HG03457 (cell line): ENCODE measurements around the gene NAGPA.

ENCODE experiments used
- ATAC-seq: cut with Tn5 transposase; IDR thresholded peaks from one replicate; pipeline ENCODE4 v1.9.1; 2021; ENCODE audit warnings: moderate number of reproducible peaks; ENCODE audit not compliant: unreplicated experiment

The NAGPA gene

DNA sequence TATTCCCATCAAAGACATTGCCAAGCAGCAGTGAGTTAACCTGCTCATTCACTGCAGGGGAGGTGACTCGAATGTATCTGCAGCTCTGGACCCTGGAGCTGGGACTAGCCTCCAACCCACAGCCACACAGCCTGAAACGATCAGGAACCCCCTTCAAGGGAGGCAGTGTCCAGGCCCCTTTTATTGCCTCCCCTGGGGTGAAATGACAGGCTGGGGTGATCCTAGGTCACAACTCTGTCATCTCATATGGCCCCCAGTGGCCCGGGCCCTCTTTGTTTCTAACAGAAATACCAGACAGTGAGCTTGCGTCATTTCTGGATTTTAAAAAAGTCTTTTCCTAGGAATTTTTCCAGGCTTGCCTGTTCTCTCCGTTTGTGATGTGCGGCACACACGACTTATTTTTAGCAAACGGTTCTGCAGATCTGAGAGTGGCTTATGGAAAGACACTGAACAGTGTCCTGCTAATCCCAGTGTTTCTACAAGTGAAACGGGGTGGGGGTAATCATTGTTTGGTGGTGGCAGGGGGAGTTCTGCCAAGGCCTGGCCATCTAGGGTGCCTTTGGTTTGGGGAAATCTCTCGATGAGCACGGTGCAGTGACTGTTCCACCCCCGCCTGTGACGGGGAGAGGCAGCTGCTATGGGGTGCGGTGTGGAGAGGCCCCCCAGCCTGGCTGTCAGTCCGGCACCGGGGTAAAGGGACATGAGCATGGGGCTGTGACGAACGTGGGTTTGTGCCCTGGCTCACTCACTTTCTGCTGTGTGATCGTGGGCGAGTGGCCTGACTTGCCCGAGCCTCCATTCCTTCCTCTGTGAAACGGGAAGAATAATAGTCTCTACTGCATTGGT, 27.2 kb downstream of the NAGPA start:
- no peak for ATAC-seq

DNA sequence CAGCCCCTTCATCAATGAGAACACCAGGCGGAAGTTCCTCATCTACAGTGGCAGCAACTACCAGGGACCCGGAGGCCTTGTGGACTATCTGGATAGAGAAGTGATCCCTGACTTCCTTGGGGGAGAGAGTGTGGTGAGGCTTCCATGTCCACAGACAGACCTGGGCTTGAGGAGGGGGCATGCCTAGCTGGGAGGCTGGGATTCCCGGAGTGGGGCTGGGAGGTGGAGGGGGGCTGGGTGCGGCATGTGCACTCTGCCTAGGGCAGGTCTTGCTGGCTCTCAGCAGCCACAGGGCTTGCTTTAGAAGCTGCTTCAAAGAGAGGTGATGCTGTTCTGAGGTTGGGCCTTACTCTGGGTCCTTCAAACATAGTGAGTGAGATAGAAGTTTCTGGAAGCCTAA, 27.8 kb downstream of the NAGPA start:
- no peak for ATAC-seq

DNA sequence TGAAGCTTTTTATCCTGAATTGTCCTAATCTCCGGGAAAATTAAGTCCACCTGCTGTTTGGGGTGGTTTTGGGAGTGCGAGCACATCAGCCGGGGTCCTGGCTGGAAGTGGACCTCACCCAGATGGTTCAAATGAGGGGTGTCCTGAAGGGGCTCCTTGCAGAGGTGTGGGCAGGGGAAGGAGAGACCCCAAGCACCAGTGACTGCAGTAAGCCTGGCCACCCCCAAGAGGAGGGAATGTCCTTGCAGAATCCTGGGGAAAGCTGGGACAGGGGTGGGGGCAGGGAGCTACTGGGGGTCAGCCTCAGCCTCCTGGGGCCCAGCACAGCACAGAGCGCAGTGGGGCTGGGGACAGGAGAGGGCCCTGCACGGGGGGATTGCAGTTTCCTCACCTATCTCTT, 29.4 kb downstream of the NAGPA start:
- ATAC-seq, result no peak

- ATAC-seq, result no peak
Measured at GRCh38 chr16:5003828-5004227, 29.9 kb downstream of the NAGPA start.

DNA sequence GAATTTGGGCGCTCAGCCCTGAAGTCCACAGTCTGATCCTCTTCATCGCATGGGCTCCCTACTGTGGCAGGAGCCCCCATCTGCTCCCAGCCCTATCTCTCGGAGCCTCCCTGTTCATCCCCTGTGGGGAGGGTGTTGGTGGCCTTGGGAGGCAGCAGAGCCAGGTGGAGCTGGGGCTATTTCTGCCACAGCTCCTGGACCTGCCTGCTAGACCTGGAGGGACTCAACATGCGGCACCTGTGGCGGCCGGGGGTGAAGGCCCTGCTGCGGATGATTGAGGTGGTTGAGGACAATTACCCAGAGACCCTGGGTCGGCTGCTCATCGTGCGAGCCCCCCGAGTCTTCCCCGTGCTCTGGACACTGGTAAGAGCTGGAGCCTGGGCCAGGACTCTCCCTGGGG, 30.5 kb downstream of the NAGPA start:
- no peak for ATAC-seq

GRCh38 chr16:5002699-5003143, 31.0 kb downstream of the NAGPA start:
- ATAC-seq, result no peak

GRCh38 chr16:5001986-5002385, 31.7 kb downstream of the NAGPA start:
- no peak for ATAC-seq

DNA sequence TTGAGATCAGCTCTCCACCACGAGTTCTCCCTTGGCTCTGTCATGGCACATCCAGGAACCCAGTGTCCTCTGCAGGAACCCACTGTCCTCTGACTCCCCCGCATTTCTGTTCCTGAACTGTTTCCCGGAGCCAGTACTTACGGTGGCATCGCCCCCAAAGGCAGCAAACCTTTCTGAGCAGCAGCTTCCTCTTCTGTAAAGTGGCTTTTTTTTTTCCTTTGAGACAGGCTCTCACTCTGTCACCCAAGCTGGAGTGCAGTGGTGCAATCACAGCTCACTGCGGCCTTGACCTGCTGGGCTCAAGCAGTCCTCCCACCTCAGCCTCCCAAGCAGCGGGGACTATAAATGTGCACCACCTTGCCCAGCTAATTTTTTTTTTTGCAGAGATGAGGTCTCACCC, 32.2 kb downstream of the NAGPA start:
- ATAC-seq, result no peak

DNA sequence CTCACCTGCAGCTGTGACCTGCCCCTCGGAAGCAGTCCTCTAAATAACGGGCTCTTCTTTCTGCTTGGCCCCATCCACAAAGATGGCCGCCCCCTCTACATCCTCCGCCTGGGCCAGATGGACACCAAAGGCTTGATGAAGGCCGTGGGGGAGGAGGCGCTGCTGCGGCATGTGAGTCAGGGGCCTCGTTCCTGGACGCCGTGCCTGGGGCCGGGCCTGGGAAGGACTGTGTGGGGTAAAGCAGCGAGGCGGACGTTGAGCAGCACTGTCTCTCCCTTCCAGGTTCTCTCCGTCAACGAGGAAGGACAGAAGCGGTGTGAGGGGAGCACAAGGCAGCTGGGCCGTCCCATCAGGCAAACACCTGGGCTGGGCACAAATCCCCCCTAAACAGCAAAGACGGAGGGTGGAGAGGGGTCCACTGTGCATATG, 33.1 kb downstream of the NAGPA start:
- ATAC-seq, result no peak

DNA sequence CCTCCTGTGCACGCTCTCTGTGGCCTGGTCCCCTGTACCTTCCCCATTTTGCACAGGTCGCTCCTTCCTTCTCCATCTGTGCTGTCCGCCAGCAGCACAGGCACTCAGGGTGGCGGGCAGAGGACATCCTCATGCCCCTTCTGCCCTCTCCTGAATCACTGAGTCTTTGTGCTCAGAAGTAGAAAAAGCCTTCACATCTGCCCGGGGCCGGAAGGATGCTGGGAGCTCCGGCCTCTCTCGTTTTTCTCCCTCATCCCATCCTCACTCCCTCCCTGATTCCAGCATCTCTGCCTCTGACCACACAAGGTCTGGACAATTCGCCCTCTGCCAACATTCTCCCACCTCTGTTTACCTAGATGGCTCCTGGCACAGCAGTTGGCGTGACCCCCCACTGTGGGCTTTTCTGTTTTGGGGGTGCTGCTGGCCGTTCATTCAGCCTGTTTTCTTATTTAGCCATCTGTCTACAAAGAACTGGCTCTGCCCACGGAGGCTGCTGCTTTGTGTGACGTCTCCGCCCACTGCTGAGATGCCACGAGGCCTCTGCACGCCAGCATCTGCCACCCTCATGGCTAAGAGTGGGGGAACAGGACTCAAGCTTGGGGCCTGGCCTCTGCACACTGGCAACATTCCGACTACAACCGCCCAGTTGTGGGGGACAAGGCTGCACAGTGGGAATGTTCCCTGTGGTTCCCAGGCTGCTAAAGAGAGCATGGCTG, 38.9 kb downstream of the NAGPA start:
- ATAC-seq, result no peak

- no peak for ATAC-seq
Measured at GRCh38 chr16:4991754-4992153, 42.0 kb downstream of the NAGPA start.

- no peak for ATAC-seq
Measured at GRCh38 chr16:4990415-4990814, 43.3 kb downstream of the NAGPA start.

DNA sequence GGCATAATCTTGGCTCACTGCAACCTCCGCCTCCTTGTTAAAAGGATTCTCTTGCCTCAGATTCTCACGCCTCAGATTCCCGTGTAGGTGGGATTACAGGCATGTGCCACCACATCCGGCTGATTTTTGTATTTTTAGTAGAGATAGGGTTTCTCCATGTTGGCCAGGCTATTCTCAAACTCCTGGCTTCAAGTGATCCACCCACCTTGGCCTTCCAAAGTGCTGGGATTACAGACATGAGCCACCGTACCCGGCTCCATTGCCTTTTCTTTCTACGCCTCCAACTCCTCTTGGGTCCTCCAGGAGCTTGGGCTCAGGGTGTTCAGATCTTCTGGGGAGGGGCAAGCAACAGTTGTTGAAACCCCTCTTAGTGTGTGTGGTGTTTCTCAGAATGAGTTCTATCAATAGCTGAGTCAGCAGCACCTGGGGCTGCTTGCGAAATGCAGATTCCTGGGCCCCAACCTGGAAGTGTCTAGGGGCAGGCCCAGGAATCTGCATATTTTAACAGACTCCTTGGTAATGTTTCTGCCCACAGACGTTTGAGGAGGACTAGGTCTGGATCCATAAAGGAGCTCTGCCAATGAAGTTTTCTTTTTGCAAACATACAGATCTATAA, 44.2 kb downstream of the NAGPA start:
- no peak for ATAC-seq

- ATAC-seq, result no peak
Measured at GRCh38 chr16:4988647-4989046, 45.1 kb downstream of the NAGPA start.

DNA sequence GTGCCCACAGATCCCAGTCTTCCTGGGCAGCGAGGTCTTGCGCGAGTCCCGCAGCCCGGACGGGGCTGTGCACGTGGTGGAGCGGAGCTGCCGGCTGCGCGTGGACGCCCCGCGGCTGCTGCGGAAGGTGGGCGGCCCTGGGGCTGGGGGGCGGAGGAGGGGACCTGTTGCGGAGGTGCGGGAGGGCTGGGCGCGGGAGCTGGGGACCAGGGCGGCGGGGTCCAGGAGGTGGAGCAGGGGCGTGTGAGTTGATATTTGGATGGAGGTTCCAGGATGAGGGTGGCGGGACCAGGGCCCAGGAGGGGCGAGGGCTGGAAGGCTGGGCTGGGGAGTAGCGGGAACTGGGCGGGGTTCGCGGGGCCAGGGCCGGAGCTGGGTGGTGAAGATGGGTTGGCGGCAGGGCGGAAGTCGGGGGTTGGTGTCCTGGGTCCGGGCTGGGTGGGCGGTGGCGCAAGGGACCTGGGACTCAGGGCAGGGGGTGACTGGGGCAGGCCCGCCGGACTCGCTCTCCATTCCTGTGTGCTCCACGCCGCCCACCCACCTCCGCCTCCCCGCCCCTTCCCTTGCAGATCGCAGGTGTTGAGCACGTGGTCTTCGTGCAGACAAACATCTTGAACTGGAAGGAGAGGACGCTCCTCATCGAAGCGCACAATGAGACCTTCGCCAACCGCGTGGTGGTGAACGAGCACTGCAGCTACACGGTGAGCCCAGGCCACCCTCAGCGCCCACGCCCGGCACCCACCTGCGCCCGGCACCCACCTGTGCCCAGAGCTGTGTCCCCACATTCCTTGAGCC, 46.0 kb downstream of the NAGPA start:
- ATAC-seq, result no peak

DNA sequence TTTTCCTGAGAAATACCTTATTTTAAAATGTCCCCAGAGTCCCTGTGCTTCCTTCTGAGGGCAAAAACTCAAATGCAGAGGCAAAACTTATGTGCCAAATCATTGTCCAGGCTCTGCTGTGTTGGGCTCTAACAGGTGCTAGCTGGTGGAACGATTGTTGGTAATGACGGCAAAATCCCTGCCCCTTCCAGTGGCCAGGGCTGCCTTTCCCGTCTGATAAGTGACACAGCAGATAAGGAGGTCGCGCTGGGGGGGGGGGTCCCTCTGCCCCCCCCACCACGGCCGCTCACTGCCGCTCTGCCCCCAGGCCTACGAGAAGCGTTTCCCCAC, 46.5 kb downstream of the NAGPA start:
- ATAC-seq, result no peak

DNA sequence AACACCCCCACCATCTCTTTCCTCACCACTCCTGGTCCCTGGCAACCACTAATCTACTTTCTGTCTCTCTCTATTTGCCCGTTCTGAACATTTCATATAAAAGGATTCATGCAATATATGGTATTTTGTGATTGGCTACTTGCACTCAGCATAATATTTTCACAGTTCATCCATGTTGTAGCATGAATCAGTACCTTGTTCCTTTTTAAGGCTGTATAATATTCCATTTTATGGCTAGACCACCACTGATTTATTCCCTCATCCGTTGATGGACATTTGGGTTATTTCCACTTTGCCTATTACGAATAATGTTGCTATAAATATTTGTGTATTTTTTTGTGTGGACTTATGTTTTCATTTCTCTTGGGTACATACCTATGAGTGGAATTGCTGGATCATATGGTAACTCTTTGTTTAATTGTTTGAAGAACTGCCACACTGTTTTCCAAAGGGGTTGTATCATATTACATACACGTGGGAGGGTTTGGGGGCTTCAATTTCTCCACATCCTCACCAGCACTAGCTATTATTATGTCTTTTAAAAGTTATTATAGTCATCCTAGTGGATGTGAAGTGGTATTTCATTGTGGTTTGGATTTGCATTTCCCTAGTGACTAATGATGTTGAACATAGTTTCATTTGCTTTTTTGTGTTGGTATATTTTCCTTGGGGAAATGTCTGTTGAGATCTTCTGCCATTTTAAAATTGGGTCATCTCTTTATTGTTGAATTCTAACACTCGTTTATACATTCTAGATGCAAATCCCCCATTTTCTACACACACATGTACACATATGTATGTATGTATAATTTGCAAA, 49.4 kb downstream of the NAGPA start:
- no peak for ATAC-seq

DNA sequence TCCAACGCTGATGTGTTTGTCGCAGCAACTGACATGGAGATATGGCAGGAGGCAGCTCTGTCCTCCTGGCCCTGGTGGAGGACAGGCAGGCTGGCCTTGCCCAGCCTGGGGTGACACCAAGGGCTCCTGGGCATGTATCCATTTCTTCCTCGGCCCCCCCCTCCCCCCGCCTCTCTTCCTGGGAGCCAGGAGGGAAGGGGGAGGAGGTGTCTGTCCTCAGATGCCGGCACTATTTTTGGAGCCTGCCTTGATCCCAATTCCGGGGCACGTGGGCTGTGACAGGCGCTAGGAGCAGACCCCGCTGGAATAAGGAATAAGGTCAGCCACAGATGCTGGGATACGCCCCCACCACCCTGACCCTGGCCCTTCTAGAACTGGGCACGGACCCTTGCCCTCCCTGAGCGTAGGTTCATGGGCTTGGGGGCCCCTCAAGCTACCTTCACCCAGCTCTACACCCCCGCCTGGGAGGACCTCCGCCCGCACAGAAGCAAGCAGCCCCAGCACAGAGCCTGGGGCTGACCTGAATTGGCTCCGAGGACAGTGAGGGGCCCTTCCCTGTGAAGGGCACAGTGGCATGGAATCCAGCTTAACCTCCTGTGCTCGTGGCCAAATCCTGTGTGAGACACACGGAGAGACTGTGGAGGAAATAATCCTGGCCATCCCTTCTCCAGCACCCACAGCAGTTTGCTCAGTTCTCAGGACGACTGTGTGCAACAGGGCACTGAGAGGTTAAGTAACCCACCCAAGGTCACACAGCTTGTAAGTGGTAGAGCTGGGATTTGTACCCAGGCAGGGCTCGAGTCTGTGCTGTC, 51.5 kb downstream of the NAGPA start:
- no peak for ATAC-seq

GRCh38 chr16:4981473-4981872, 52.3 kb downstream of the NAGPA start:
- ATAC-seq, result no peak

- no peak for ATAC-seq
Measured at GRCh38 chr16:4980691-4981090, 53.0 kb downstream of the NAGPA start.
